Neural cell (in vitro differentiated cells): ENCODE results near the gene ZNF793. TPM values are rescaled to one million over a fixed set of nuclear protein-coding genes. Genes with fewer than 3 reads are reported as not detected.

Source experiments
- H2AFZ ChIP-seq: fragments of 200-600, 300-800 bp; sonication (generic), shearing (Covaris generic); 2 replicates; pipeline ENCODE4 v1.6.0; 2014; ENCODE audit warnings: low read depth, mild to moderate bottlenecking, antibody characterized with exemption, low read length, moderate library complexity
- H3F3A ChIP-seq: fragments of 200-600 bp; shearing (Covaris generic); 2 replicates; pipeline ENCODE4 v1.6.1; 2016; ENCODE audit warnings: mild to moderate bottlenecking, moderate library complexity, mixed read lengths, antibody characterized with exemption, low read length; ENCODE audit not compliant: insufficient read depth, poor library complexity, severe bottlenecking
- H3K27ac ChIP-seq: fragments of 200-600, 300-800 bp; sonication (generic), shearing (Covaris generic); 2 replicates; pipeline ENCODE4 v1.5.1; 2014; ENCODE audit warnings: mild to moderate bottlenecking, low read length, moderate library complexity
- H3K27me3 ChIP-seq: fragments of 300-800, 200-600 bp; sonication (generic), shearing (Covaris generic); 2 replicates; pipeline ENCODE4 v1.6.0; 2014; ENCODE audit warnings: mild to moderate bottlenecking, low read depth, low read length, moderate library complexity; ENCODE audit not compliant: insufficient read depth
- H3K36me3 ChIP-seq: fragments of 300-800, 200-600 bp; sonication (generic), shearing (Covaris generic); 2 replicates; pipeline ENCODE4 v1.5.1; 2014; ENCODE audit warnings: mild to moderate bottlenecking, antibody characterized with exemption, low read length, moderate library complexity; ENCODE audit not compliant: insufficient read depth
- H3K4me2 ChIP-seq: fragments of 300-800, 200-600 bp; sonication (generic), shearing (Covaris generic); 2 replicates; pipeline ENCODE4 v1.6.0; 2014; ENCODE audit warnings: mild to moderate bottlenecking, low read length
- H3K4me3 ChIP-seq: fragments of 300-800, 200-600 bp; sonication (generic), shearing (Covaris generic); 2 replicates; pipeline ENCODE4 v1.5.1; 2014; ENCODE audit warnings: mild to moderate bottlenecking, low read length, moderate library complexity
- H3K79me2 ChIP-seq: fragments of 200-600 bp; shearing (Covaris generic); replicated peaks from 2 replicates; pipeline ENCODE4 v1.6.0; 2014; ENCODE audit warnings: mild to moderate bottlenecking, low read length, moderate library complexity; ENCODE audit not compliant: insufficient read depth
- H3K9ac ChIP-seq: fragments of 300-800, 200-600 bp; sonication (generic), shearing (Covaris generic); 2 replicates; pipeline ENCODE4 v1.6.1; 2016; ENCODE audit warnings: mild to moderate bottlenecking, low read length, mixed read lengths
- H3K9me2 ChIP-seq: fragments of 200-600 bp; shearing (Covaris generic); 2 replicates; pipeline ENCODE4 v1.6.1; 2016; ENCODE audit warnings: mild to moderate bottlenecking, low read length, mixed read lengths; ENCODE audit not compliant: insufficient read depth
- H3K9me3 ChIP-seq: fragments of 200-600, 300-800 bp; sonication (generic), shearing (Covaris generic); 2 replicates; pipeline ENCODE4 v1.6.1; 2016; ENCODE audit warnings: mild to moderate bottlenecking, mixed run types, low read length, moderate library complexity, mixed read lengths
- H4K20me1 ChIP-seq: fragments of 200-600 bp; shearing (Covaris generic); 2 replicates; pipeline ENCODE4 v1.6.1; 2016; ENCODE audit warnings: mild to moderate bottlenecking, mixed run types; ENCODE audit not compliant: insufficient read depth
- CTCF ChIP-seq: fragments of 450-650 bp; IDR thresholded peaks from 2 replicates; pipeline ENCODE4 v1.5.1; 2014; ENCODE audit warnings: antibody characterized with exemption, mild to moderate bottlenecking, moderate library complexity; ENCODE audit not compliant: poor library complexity, severe bottlenecking
- EP300 ChIP-seq: fragments of 450-650 bp; conservative IDR thresholded peaks from 2 replicates; pipeline ENCODE4 v1.6.1; 2014; ENCODE audit warnings: antibody characterized with exemption, mild to moderate bottlenecking, moderate library complexity; ENCODE audit not compliant: poor library complexity, severe bottlenecking
- EZH2 ChIP-seq: fragments of 200-600, 300-800 bp; shearing (Covaris generic), sonication (generic); IDR thresholded peaks from 2 replicates; pipeline ENCODE4 v1.6.1; 2014; ENCODE audit warnings: antibody characterized with exemption, low read length, borderline replicate concordance, mild to moderate bottlenecking; ENCODE audit not compliant: insufficient read depth, poor library complexity, severe bottlenecking
- MXI1 ChIP-seq: fragments of 450-650 bp; conservative IDR thresholded peaks from 2 replicates; pipeline ENCODE4 v1.6.1; 2014; ENCODE audit warnings: antibody characterized with exemption, mild to moderate bottlenecking; ENCODE audit not compliant: poor library complexity, severe bottlenecking
- POLR2AphosphoS5 ChIP-seq: IDR thresholded peaks from 2 replicates; pipeline ENCODE4 v1.6.1; 2012
- RAD21 ChIP-seq: fragments of 450-650 bp; conservative IDR thresholded peaks from 2 replicates; pipeline ENCODE4 v1.6.1; 2014; ENCODE audit warnings: antibody characterized with exemption, mild to moderate bottlenecking, moderate library complexity
- REST ChIP-seq: IDR thresholded peaks from 2 replicates; pipeline ENCODE4 v1.6.1; 2012; ENCODE audit warnings: borderline replicate concordance
- SMC3 ChIP-seq: fragments of 450-650 bp; conservative IDR thresholded peaks from 2 replicates; pipeline ENCODE4 v1.6.1; 2014; ENCODE audit warnings: antibody characterized with exemption, mild to moderate bottlenecking, moderate library complexity; ENCODE audit not compliant: poor library complexity
- TAF1 ChIP-seq: IDR thresholded peaks from 2 replicates; pipeline ENCODE4 v1.6.1; 2012; ENCODE audit warnings: low read depth
- polyA plus RNA-seq: library from polyadenylated mRNA; depleted of rRNA; stranded (reverse); fragments of >200 nt; gene quantifications from 2 replicates; pipeline ENCODE4 v1.2.3, GENCODE V29; 2014

ZNF793 gene
- polyA plus RNA-seq, 1 donor from 2014 or later, result 39.6 TPM

GRCh38 chr19:37511186-37511585 lies 4.4 kb downstream of the ZNF793 start:
- H3K79me2 ChIP-seq, result peaks cover 14% of the 10 kb centered on the region
- no peaks in the 10 kb centered on the region for H3F3A ChIP-seq
- H3K9me2 ChIP-seq, result no peaks in the 10 kb centered on the region
- H3K9me3 ChIP-seq, result no peaks in the 10 kb centered on the region
- peaks cover 15% of the 10 kb centered on the region for H3K36me3 ChIP-seq
- no peak overlapping the region for H2AFZ ChIP-seq
- no peak overlapping the region for H3K4me2 ChIP-seq
- no peak overlapping the region for H3K9ac ChIP-seq
- TF ChIP-seq EP300 (no peak), CTCF (no peak), RAD21 (no peak), TAF1 (no peak), SMC3 (no peak), REST (no peak), POLR2AphosphoS5 (no peak), EZH2 (no peak), MXI1 (no peak)
- no peak overlapping the region for H3K27ac ChIP-seq
- H3K4me3 ChIP-seq, result no peak overlapping the region
- H3K27me3 ChIP-seq, result no peaks in the 10 kb centered on the region
- H4K20me1 ChIP-seq, result no peaks in the 10 kb centered on the region

- no peaks in the 10 kb centered on the region for H3K9me2 ChIP-seq
These were observed 5.1 kb downstream of the ZNF793 start for GRCh38 chr19:37511821-37512220.

More at GRCh38 chr19:37511821-37512220, 5.1 kb downstream of the ZNF793 start:
- no peaks in the 10 kb centered on the region for H3F3A ChIP-seq
- no peak overlapping the region for H3K9ac ChIP-seq
- TF ChIP-seq RAD21 (no peak), REST (no peak), SMC3 (no peak), EP300 (no peak), POLR2AphosphoS5 (no peak), CTCF (no peak), TAF1 (no peak)
- no peaks in the 10 kb centered on the region for H3K9me3 ChIP-seq
- H2AFZ ChIP-seq, result no peak overlapping the region
- H3K27me3 ChIP-seq, result no peaks in the 10 kb centered on the region
- no peak overlapping the region for H3K27ac ChIP-seq
- H3K79me2 ChIP-seq, result peaks cover 14% of the 10 kb centered on the region
- H3K4me3 ChIP-seq, result no peak overlapping the region
- H3K4me2 ChIP-seq, result no peak overlapping the region
- no peaks in the 10 kb centered on the region for H4K20me1 ChIP-seq
- peaks cover 15% of the 10 kb centered on the region for H3K36me3 ChIP-seq
